Endodermal cell (in vitro differentiated cells): ENCODE results near the gene EXD3. TPM values are rescaled to one million over a fixed set of nuclear protein-coding genes. Genes with fewer than 3 reads are reported as not detected.
A peak's percentile ranks its signal among the peaks of the same experiment; 100 is the strongest.

Experiments
- DNase-seq: peaks from one replicate; pipeline ENCODE4 v3.0.0-alpha.2; 2017
- H3K27ac ChIP-seq: 2 replicates; pipeline ENCODE4 v1.5.1; 2013; ENCODE audit warnings: mild to moderate bottlenecking, low read depth, low read length, moderate library complexity
- H3K27me3 ChIP-seq: 2 replicates; pipeline ENCODE4 v1.6.1; 2013; ENCODE audit warnings: mild to moderate bottlenecking, low read length, moderate library complexity; ENCODE audit not compliant: insufficient read depth, control insufficient read depth, poor library complexity, severe bottlenecking
- H3K36me3 ChIP-seq: 2 replicates; pipeline ENCODE4 v1.7.0; 2013; ENCODE audit warnings: mild to moderate bottlenecking, low read length, moderate library complexity; ENCODE audit not compliant: control insufficient read depth, insufficient read depth
- H3K4me1 ChIP-seq: one replicate; pipeline ENCODE4 v1.7.0; 2013; ENCODE audit warnings: low read length; ENCODE audit not compliant: control insufficient read depth, insufficient read depth
- H3K4me3 ChIP-seq: 2 replicates; pipeline ENCODE4 v1.5.1; 2013; ENCODE audit warnings: mild to moderate bottlenecking, low read length, moderate library complexity
- H3K9ac ChIP-seq: 2 replicates; pipeline ENCODE4 v1.6.1; 2013; ENCODE audit warnings: mild to moderate bottlenecking, low read length, moderate library complexity; ENCODE audit not compliant: poor library complexity, severe bottlenecking; ENCODE audit errors: extremely low read depth
- H3K9me3 ChIP-seq: 2 replicates; pipeline ENCODE4 v1.6.1; 2013; ENCODE audit warnings: mild to moderate bottlenecking, low read length, moderate library complexity; ENCODE audit not compliant: control insufficient read depth
- H3K27ac Mint-ChIP-seq: 2 replicates; pipeline ENCODE4 v1.8.0; 2020; ENCODE audit warnings: mixed read lengths
- H3K27me3 Mint-ChIP-seq: 2 replicates; pipeline ENCODE4 v1.8.0; 2021; ENCODE audit warnings: mild to moderate bottlenecking, mixed read lengths; ENCODE audit not compliant: insufficient read depth
- H3K36me3 Mint-ChIP-seq: 2 replicates; pipeline ENCODE4 v1.8.0; 2020; ENCODE audit warnings: low read depth, mixed read lengths
- H3K4me1 Mint-ChIP-seq: 2 replicates; pipeline ENCODE4 v1.8.0; 2020; ENCODE audit warnings: mixed read lengths
- H3K4me3 Mint-ChIP-seq: 2 replicates; pipeline ENCODE4 v1.8.0; 2020; ENCODE audit warnings: mild to moderate bottlenecking, moderate library complexity, mixed read lengths
- H3K9me3 Mint-ChIP-seq: 2 replicates; pipeline ENCODE4 v1.8.0; 2020; ENCODE audit warnings: mild to moderate bottlenecking, mixed read lengths
- WGBS, 2 experiments: methylation state at CpG; one replicate each; pipeline versions ENCODE4 v1.1.5 to v1.1.7; 2013; ENCODE audit warnings: missing lambda C conversion rate in 2 of 2, mixed read lengths in 1 of 2; ENCODE audit not compliant: insufficient coverage in 1 of 2, insufficient read length in 1 of 2; 5-methylcytosine and 5-hydroxymethylcytosine counted together
- total RNA-seq, 2 donors: library from RNA; stranded (reverse); fragmentation: NEBNext Ultra II Directional in 1 of 2; extraction: Animal tissue kit (Norgen Biotek cat#: 25700) in 1 of 2; gene quantifications; 2 replicates in 1 of 2; 3 replicates in 1 of 2; pipeline ENCODE4 v1.2.1, GENCODE V29; 2021
- TF ChIP-seq, protein P1 (sequence below): fragments of 200-600 bp; sonication (generic); conservative IDR thresholded peaks from 2 replicates; pipeline ENCODE4 v1.5.0; 2021; ENCODE audit warnings: antibody characterized with exemption, mild to moderate bottlenecking

EXD3 gene
- total RNA-seq, 2 donors from 2014 or later: 15.5 to 31.0 TPM

DNA sequence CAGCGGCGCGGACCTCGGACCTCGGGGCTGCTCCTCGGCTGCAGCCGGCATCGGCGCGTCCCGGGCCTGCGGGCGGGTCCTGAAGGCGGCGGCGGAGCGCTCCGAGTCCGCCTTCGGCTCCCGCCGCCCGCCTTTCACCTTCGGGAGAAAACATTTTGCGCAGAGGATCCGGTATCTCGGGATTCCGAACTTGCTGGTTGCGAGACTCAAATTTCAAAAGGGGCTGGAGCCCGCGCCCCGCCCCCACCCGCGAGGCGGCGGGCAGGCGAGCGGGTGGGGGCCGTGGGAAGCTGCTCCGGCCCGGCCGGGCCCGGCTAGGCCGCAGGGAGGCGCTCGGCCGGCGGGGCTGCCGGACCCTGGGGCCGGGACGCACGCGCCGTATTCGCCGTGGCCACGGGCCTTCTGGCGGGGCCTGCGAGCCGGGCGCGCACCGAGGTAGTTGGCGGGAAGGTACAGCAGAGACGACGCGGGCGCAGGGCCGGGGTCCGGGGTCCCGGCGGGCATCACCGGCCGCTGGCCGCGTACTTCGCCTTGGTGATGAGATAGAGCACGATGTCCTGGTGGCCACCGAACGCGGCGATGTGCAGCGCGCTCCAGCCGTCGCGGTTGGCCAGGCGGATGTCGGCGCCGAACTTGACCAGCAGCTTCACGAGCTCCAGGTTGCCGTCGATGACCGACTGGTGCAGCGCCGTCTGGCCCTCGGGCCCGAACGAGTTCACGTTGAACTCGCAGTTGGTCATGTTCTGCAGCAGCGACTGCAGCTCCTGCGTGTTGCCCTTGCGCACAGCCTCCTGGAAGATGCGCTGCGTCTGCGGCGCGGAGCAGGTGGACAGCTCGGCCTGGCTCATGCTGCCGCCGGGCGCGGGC, 121.6 kb downstream of the EXD3 start:
- peaks cover 55% of the 10 kb centered on the region for H3K27me3 ChIP-seq
- H3K27ac ChIP-seq: peak overlapping the region; percentile 72
- Mint-ChIP-seq H3K9me3 (no peaks in the 10 kb centered on the region), H3K27ac (peak overlapping the region; percentile 83), H3K27me3 (peaks cover 39% of the 10 kb centered on the region), H3K36me3 (no peaks in the 10 kb centered on the region), H3K4me3 (peak overlapping the region; percentile 71), H3K4me1 (peaks cover 27% of the 10 kb centered on the region)
- 0 to 2% methylated on average over 32 to 115 of the region's 115 CpGs for WGBS, 2 experiments
- H3K4me1 ChIP-seq: peaks cover 3% of the 10 kb centered on the region
- no peaks in the 10 kb centered on the region for H3K9me3 ChIP-seq
- TF ChIP-seq, protein P1, sequence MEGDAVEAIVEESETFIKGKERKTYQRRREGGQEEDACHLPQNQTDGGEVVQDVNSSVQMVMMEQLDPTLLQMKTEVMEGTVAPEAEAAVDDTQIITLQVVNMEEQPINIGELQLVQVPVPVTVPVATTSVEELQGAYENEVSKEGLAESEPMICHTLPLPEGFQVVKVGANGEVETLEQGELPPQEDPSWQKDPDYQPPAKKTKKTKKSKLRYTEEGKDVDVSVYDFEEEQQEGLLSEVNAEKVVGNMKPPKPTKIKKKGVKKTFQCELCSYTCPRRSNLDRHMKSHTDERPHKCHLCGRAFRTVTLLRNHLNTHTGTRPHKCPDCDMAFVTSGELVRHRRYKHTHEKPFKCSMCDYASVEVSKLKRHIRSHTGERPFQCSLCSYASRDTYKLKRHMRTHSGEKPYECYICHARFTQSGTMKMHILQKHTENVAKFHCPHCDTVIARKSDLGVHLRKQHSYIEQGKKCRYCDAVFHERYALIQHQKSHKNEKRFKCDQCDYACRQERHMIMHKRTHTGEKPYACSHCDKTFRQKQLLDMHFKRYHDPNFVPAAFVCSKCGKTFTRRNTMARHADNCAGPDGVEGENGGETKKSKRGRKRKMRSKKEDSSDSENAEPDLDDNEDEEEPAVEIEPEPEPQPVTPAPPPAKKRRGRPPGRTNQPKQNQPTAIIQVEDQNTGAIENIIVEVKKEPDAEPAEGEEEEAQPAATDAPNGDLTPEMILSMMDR: peak; percentile 59
- DNase-seq: peak; percentile 85
- H3K4me3 ChIP-seq: peak overlapping the region; percentile 90
- H3K9ac ChIP-seq: peak overlapping the region; percentile 66
- H3K36me3 ChIP-seq: no peaks in the 10 kb centered on the region

DNA sequence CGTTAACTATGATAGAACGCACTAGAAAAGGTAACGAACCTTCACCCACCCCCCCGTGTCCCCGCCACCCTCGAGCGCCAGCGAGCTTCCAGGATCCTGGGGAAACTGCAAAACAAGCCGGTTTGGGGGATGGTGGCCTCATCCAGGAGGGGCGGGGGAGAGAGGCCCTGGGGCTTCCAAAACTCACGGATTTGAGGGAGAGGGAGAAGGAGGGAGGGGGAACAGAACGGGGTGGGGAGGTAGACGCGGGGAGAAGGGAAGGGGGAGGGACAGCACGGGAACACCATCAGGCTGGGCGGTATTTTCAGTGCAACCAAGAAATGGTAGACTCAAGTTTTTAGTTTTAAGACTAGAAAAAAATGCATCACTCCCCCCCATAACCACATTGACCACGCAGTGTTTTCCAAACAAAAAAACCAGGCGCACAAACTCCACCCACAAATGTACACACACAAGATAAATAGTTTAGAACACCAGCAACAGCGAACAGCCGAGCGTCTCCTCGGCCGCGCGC, 122.3 kb downstream of the EXD3 start:
- peak overlapping the region; percentile 71 for H3K4me3 Mint-ChIP-seq
- peaks cover 3% of the 10 kb centered on the region for H3K4me1 ChIP-seq
- peaks cover 58% of the 10 kb centered on the region for H3K27me3 ChIP-seq
- no peaks in the 10 kb centered on the region for H3K36me3 Mint-ChIP-seq
- peak; percentile 84 for DNase-seq
- H3K9me3 ChIP-seq: no peaks in the 10 kb centered on the region
- H3K9me3 Mint-ChIP-seq: no peaks in the 10 kb centered on the region
- H3K9ac ChIP-seq: peak overlapping the region; percentile 66
- WGBS, 2 experiments: 0 to 1% methylated on average over 1 to 25 of the region's 25 CpGs
- H3K4me1 Mint-ChIP-seq: peaks cover 27% of the 10 kb centered on the region
- H3K4me3 ChIP-seq: peak overlapping the region; percentile 90
- peak overlapping the region; percentile 65 for H3K27ac Mint-ChIP-seq
- no peaks in the 10 kb centered on the region for H3K36me3 ChIP-seq
- peak overlapping the region; percentile 72 for H3K27ac ChIP-seq
- peaks cover 43% of the 10 kb centered on the region for H3K27me3 Mint-ChIP-seq
- TF ChIP-seq, protein P1: no peak

DNA sequence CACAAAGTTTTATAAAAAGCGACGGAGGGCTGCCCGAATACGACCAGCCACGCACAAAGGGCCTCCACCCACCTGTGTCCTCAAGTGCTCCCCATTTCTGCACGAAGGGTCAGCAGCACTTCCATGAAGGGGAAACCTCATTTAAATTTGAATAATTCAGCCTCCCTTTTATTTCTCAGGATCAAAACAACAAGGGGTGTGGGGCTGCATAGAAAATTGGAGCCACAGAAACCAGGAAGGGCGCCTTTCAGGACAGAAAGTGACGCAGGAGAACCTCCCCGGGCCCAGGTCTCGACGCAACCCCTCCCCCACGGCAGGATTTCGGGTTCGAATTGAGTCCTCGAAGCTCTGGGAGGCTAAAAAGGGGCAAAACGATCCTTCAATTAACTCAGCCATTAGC, 123.0 kb downstream of the EXD3 start:
- Histone ChIP-seq H3K27me3 (peaks cover 61% of the 10 kb centered on the region), H3K36me3 (no peaks in the 10 kb centered on the region), H3K9me3 (no peaks in the 10 kb centered on the region), H3K9ac (no peak overlapping the region), H3K4me1 (peaks cover 3% of the 10 kb centered on the region), H3K27ac (no peak overlapping the region), H3K4me3 (peak overlapping the region; percentile 90)
- TF ChIP-seq, protein P1: no peak
- Mint-ChIP-seq H3K4me1 (peaks cover 25% of the 10 kb centered on the region), H3K4me3 (peak overlapping the region; percentile 71), H3K27ac (no peak overlapping the region), H3K9me3 (no peaks in the 10 kb centered on the region), H3K36me3 (no peaks in the 10 kb centered on the region), H3K27me3 (peaks cover 44% of the 10 kb centered on the region)
- WGBS, 2 experiments: 12 to 17% methylated on average over 11 to 15 of the region's 16 CpGs
- DNase-seq: peak; percentile 73
